Neutrophil (primary cell): ENCODE data around the gene MS4A1.

Experiments
- H3K27ac ChIP-seq: fragments of 200-600 bp; sonication (generic); 2 replicates; pipeline ENCODE4 v1.5.1; 2016; ENCODE audit warnings: mild to moderate bottlenecking, moderate library complexity
- H3K27me3 ChIP-seq: fragments of 200-600 bp; sonication (generic); 2 replicates; pipeline ENCODE4 v1.6.0; 2016; ENCODE audit warnings: mild to moderate bottlenecking
- H3K36me3 ChIP-seq: fragments of 200-600 bp; sonication (generic); 2 replicates; pipeline ENCODE4 v1.5.1; 2017
- H3K4me1 ChIP-seq, 2 experiments: fragments of 200-600 bp in 1 of 2; sonication (generic) in 1 of 2; 1 replicate in 1 of 2; 2 replicates in 1 of 2; pipeline versions ENCODE4 v1.5.1 to v1.6.1; 2013 to 2016; ENCODE audit warnings: low read depth in 1 of 2, low read length in 1 of 2, mild to moderate bottlenecking in 1 of 2, moderate library complexity in 1 of 2; ENCODE audit not compliant: control insufficient read depth in 1 of 2, insufficient read depth in 1 of 2
- H3K4me3 ChIP-seq, 2 experiments: fragments of 200-600 bp in 1 of 2; sonication (generic) in 1 of 2; 1 replicate in 1 of 2; 2 replicates in 1 of 2; pipeline ENCODE4 v1.5.1; 2013 to 2016; ENCODE audit warnings: low read depth in 1 of 2, low read length in 1 of 2, mild to moderate bottlenecking in 1 of 2, moderate library complexity in 1 of 2
- H3K9me3 ChIP-seq: fragments of 200-600 bp; sonication (generic); 2 replicates; pipeline ENCODE4 v1.5.1; 2016
- TF ChIP-seq, protein P1 (sequence below): fragments of 200-600 bp; sonication (generic); IDR thresholded peaks from 2 replicates; pipeline ENCODE4 v1.5.1; 2016; ENCODE audit warnings: antibody characterized with exemption

The MS4A1 gene

DNA sequence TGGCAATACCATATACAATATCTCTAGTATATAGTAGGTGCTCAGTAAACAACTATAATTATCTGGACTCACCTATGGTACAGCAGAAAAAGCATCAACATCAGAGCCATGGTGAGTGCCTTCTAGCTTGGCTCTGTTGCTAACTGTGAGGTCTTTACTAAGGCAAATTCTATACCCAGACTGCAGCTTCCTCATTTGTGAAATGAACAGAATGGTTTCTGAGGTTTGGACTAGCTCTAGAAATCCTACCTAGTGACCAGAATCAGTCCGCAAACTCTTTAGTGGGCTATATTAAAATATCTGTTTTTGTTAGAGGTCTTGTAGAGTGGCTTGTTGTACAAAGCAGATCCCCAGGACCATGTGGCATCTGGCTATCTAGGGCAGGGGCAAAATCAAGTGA, 3.7 kb downstream of the MS4A1 start:
- Histone ChIP-seq H3K27ac (no peak overlapping the region), H3K4me1 (peaks cover 0 to 7% of the 10 kb centered on the region in 2 experiments), H3K9me3 (no peaks in the 10 kb centered on the region), H3K27me3 (no peaks in the 10 kb centered on the region), H3K4me3 (no peak overlapping the region), H3K36me3 (no peaks in the 10 kb centered on the region)
- TF ChIP-seq, protein P1, sequence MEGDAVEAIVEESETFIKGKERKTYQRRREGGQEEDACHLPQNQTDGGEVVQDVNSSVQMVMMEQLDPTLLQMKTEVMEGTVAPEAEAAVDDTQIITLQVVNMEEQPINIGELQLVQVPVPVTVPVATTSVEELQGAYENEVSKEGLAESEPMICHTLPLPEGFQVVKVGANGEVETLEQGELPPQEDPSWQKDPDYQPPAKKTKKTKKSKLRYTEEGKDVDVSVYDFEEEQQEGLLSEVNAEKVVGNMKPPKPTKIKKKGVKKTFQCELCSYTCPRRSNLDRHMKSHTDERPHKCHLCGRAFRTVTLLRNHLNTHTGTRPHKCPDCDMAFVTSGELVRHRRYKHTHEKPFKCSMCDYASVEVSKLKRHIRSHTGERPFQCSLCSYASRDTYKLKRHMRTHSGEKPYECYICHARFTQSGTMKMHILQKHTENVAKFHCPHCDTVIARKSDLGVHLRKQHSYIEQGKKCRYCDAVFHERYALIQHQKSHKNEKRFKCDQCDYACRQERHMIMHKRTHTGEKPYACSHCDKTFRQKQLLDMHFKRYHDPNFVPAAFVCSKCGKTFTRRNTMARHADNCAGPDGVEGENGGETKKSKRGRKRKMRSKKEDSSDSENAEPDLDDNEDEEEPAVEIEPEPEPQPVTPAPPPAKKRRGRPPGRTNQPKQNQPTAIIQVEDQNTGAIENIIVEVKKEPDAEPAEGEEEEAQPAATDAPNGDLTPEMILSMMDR, result no peak

DNA sequence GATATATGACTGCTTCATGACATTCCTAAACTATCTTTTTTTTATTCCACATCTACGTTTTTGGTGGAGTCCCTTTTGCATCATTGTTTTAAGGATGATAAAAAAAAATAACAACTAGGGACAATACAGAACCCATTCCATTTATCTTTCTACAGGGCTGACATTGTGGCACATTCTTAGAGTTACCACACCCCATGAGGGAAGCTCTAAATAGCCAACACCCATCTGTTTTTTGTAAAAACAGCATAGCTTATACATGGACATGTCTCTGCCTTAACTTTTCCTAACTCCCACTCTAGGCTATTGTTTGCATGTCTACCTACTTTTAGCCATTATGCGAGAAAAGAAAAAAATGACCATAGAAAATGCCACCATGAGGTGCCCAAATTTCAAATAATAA, 13.2 kb downstream of the MS4A1 start:
- no peak overlapping the region for H3K27ac ChIP-seq
- H3K9me3 ChIP-seq, result no peaks in the 10 kb centered on the region
- H3K4me3 ChIP-seq, result no peak overlapping the region
- TF ChIP-seq, protein P1, result no peak
- peaks cover 0 to under 1% of the 10 kb centered on the region in 2 experiments for H3K4me1 ChIP-seq
- H3K27me3 ChIP-seq, result no peaks in the 10 kb centered on the region
- H3K36me3 ChIP-seq, result no peaks in the 10 kb centered on the region

DNA sequence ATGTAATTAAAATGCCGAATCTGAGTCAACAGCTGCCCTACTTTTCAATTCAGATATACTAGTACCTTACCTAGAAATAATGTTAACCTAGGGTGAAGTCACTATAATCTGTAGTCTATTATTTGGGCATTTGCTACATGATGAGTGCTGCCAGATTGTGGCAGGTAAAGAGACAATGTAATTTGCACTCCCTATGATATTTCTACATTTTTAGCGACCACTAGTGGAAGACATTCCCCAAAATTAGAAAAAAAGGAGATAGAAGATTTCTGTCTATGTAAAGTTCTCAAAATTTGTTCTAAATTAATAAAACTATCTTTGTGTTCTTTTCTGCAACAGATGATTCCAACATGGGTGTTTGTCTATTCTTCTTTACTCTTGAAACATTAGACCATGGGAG, 14.1 kb downstream of the MS4A1 start:
- Histone ChIP-seq H3K27ac (no peak overlapping the region), H3K36me3 (no peaks in the 10 kb centered on the region), H3K9me3 (no peaks in the 10 kb centered on the region), H3K4me1 (no peaks in the 10 kb centered on the region), H3K27me3 (no peaks in the 10 kb centered on the region), H3K4me3 (no peak overlapping the region)
- TF ChIP-seq, protein P1, result no peak

DNA sequence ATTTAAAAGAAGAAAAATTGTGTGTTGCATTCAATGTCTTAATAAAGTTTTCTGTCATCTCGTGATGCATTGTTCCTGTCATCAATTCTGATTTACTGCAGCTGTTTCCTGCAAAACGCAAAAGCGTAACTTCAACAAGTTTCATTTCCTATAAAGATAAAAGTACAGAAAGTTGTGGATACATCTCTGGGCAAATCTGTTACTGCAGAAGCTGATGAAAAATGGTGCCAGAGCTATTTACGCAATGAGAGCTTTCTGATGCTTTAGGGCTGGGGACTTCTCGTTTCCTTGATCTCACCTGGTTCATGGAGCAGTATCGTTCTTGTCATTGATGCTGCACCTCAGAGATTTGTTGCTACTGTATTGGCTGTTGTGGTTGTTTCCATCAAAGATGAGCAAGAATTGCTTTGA, 21.4 kb downstream of the MS4A1 start:
- Histone ChIP-seq H3K27me3 (no peaks in the 10 kb centered on the region), H3K27ac (no peak overlapping the region), H3K4me3 (no peak overlapping the region), H3K9me3 (no peaks in the 10 kb centered on the region), H3K4me1 (peaks cover 0 to under 1% of the 10 kb centered on the region in 2 experiments), H3K36me3 (no peaks in the 10 kb centered on the region)
- TF ChIP-seq, protein P1, result no peak

DNA sequence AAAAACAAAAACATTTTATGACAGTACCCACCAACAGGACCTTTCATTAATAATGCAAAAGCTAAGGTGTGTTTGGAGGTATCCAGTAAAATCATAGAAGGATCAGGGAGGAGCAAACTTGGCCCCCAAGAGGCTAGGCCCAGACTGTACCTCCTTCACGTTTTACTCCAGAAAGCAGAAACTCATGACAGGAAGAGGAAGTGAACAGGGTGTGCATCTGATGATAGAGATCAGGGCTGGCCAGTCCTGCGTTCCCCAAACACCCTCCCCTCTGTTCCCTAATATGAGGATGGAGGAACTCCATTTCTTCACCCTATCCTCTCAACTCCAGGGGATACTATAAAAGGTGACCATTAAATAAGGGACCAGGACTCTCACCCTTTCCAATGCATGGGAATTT, 26.7 kb downstream of the MS4A1 start:
- H3K27ac ChIP-seq, result peak overlapping the region; percentile 3
- peaks cover 9 to 21% of the 10 kb centered on the region in 2 experiments for H3K4me1 ChIP-seq
- H3K36me3 ChIP-seq, result no peaks in the 10 kb centered on the region
- TF ChIP-seq, protein P1, result no peak
- H3K9me3 ChIP-seq, result no peaks in the 10 kb centered on the region
- H3K4me3 ChIP-seq, result no peak overlapping the region
- H3K27me3 ChIP-seq, result no peaks in the 10 kb centered on the region

DNA sequence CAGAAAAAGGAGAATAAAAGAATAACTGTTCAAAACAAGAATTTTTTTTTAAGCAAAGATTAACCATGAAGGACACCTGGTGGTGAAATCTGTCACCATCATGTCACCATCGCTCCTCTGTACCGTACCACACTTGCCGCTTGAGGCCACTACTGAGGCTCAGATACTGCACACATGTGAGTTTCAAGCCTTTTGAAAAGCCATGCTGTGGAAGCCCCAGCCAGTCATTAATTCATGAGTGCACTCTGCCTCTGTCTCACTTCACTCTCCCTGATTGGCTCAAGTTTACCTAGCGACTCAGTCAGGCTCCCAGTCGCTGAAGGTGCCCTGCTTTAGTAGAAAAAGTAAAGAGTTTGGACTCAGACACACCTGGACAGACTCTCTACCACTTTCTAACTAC, 30.3 kb downstream of the MS4A1 start:
- TF ChIP-seq, protein P1, result no peak
- Histone ChIP-seq H3K9me3 (no peaks in the 10 kb centered on the region), H3K27me3 (no peaks in the 10 kb centered on the region), H3K27ac (no peak overlapping the region), H3K4me3 (no peak overlapping the region), H3K36me3 (no peaks in the 10 kb centered on the region), H3K4me1 (peaks cover 9 to 21% of the 10 kb centered on the region in 2 experiments)
